Stimulated activated CD8-positive, alpha-beta memory T cell treated with anti-CD3 and anti-CD28 coated beads, Interleukin-12 subunit alpha, Interleukin-12 subunit beta, amount 100 ng/mL, for 4 hours (primary cell): ENCODE data around the gene TAS2R13.

Source experiments
- DNase-seq: peaks from one replicate; pipeline ENCODE4 v3.0.0-alpha.2; 2020; ENCODE audit warnings: low read depth

The TAS2R13 gene

DNA sequence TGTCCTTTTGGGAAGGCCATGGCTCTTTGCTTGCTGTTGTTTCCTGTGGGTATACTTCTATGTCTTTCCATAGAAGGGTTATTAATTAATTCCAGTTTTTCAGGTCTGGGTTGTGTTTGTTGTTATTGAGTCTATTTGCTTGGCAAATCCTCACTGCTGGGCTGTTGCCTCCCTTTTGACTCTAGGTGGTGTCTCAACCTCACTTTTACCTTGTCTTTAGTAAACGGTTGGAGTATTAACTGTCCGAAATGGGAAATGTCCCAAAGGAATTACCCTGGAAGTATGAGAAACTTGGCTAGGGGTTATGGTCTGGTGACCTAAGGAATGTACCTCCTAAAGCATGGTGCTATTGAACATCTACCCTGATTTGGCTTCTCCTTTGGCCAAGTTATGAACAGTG lies 42.0 kb downstream of the TAS2R13 start:
- DNase-seq, result no peak

GRCh38 chr12:10863512-10864218 lies 45.7 kb downstream of the TAS2R13 start:
- no peak for DNase-seq

DNA sequence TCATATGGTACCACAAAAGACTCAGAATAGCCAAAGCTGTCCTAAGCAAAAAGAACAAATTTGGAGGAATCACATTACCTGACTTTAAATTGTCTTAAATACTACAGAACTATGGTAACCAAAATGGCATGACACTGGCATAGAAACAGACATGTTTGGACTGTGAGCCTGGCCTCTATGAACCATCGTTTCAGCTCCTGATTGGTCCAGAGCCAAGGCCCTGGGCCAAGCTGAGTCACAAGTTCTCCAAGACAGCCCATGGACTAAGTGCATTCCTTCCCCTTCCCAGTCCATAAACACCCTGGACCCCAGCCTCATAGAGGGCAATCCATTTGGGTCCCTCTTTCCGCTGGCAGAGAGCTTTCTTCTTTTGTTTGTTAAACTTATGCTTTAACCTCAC lies 48.0 kb downstream of the TAS2R13 start:
- no peak for DNase-seq
